Astrocyte of the spinal cord (primary cell): Measurements from ENCODE around the gene PRKG1.
A peak's percentile ranks its signal among the peaks of the same experiment; 100 is the strongest.

Experiments used
- DNase-seq: peaks from one replicate; pipeline ENCODE4 v3.0.0; 2011; ENCODE audit warnings: low read depth, low spot score
- H3K4me3 ChIP-seq: 2 replicates; pipeline ENCODE4 v1.5.1; 2011; ENCODE audit warnings: low read depth, mild to moderate bottlenecking, low read length, moderate library complexity
- in situ Hi-C: cut with HindIII; loops from 2 replicates; pipeline ENCODE4 v1.10.0; 2017; ENCODE audit warnings: low sequenced_read_pairs
- TF ChIP-seq, protein P1 (sequence below): IDR thresholded peaks from 2 replicates; pipeline ENCODE4 v1.5.1; 2012; ENCODE audit warnings: low read depth, mild to moderate bottlenecking, low read length, inconsistent platforms

PRKG1 gene

DNA sequence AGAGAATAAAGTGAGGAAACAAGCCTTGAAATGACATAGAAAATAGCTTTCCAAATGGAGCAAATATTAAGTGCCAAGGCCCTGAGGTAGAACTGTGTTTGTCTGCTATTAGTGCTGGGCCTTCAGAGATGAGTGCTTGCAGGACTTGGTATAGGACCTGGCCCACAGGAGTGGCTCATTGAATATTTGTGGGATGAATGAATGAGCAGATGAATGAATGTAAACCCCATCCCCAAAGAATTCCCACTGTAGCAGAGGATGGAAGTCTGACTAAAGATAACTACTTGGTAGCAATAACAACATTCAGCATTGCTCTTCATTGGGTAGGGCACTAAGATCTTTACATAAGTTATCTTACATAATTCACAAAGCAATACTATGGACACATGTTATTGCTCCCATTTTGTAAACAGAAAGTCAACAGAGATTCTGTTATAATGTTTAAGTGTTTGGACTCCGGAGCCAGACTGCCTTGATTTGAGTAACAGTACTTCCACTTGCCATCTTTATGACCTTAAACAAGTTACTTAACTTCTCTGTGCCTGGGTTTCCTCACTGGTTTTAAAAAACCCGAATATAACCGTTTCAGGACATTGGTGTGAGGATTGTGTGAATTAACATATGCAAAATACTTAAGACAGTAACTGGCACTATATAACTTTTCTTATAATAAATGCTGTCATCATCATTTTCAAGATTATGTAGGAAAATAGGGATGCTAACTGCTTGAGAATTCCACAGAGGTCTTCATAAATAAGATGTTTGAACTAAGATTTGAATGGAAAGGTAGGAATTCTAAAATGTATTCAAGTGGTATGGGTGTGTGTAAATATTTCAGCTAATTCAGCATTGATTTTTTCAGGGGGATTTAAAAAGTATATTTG, 141.9 kb downstream of the PRKG1 start:
- H3K4me3 ChIP-seq: no peak overlapping the region
- no peak for DNase-seq
- TF ChIP-seq, protein P1, sequence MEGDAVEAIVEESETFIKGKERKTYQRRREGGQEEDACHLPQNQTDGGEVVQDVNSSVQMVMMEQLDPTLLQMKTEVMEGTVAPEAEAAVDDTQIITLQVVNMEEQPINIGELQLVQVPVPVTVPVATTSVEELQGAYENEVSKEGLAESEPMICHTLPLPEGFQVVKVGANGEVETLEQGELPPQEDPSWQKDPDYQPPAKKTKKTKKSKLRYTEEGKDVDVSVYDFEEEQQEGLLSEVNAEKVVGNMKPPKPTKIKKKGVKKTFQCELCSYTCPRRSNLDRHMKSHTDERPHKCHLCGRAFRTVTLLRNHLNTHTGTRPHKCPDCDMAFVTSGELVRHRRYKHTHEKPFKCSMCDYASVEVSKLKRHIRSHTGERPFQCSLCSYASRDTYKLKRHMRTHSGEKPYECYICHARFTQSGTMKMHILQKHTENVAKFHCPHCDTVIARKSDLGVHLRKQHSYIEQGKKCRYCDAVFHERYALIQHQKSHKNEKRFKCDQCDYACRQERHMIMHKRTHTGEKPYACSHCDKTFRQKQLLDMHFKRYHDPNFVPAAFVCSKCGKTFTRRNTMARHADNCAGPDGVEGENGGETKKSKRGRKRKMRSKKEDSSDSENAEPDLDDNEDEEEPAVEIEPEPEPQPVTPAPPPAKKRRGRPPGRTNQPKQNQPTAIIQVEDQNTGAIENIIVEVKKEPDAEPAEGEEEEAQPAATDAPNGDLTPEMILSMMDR: no peak
- in situ Hi-C loops: no loop called here

DNA sequence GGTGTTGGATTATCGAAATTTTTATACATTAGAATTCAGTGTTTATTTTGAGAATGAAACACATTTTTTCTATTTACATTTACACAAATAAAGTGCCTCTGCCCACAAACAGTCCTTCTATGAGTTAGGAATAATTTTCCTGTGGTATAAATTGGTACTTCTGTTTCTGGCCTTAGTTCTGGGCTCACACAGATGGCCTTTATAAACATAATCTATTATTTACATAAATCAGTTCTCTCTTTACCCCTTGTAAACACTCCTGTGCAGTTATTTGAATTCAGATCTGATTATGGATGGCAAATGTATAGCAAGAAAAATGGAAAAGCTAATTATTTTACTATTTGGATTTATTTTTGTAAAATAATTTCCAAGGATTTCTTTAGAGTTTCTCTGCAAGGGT, 143.2 kb downstream of the PRKG1 start:
- no peak for DNase-seq
- in situ Hi-C loops: no loop called here
- no peak overlapping the region for H3K4me3 ChIP-seq
- TF ChIP-seq, protein P1: no peak

- TF ChIP-seq, protein P1: no peak
- in situ Hi-C loops: no loop called here
- H3K4me3 ChIP-seq: no peak overlapping the region
- peak; percentile 47 for DNase-seq
Measured at GRCh38 chr10:51224671-51225161, 150.4 kb downstream of the PRKG1 start.

DNA sequence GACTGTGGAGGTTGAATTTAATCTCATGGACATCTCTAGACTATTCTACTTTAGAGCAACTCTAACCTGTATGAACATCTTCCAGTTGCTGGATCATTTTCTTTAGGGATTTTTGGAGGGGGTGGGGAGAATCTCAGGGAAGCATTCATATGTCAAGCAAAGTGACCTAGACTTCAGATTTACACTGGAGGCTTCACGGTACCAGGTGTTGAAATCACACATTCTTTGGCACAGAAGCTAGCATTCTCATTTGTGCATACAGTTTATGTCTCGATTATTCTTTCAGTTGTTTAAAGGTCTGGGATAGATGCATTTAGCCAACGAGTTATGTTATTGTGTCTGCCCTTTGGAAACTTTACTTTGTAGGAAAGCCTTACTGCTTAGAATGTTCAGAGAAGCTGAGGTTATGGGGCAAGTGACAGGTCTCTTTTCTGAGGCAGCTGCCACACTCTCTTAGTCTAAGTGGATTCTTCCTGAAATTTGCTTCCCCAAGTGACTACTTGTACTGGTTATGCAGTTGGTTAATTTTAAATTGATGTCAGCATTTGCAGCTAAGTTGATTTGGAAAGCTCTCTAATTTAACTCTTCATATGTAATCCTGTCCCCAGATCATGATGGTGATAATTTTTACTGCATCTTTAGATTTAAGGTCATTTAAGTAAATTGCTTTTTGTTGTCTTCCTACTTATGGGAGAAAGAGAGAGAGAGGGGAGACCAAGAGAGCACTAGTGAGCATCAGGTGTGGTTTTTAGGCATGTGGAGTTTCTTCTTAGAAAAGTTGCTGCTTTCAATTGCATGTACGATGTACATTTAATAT, 153.8 kb downstream of the PRKG1 start:
- TF ChIP-seq, protein P1: no peak
- no peak overlapping the region for H3K4me3 ChIP-seq
- in situ Hi-C loops: no loop called here
- no peak for DNase-seq

DNA sequence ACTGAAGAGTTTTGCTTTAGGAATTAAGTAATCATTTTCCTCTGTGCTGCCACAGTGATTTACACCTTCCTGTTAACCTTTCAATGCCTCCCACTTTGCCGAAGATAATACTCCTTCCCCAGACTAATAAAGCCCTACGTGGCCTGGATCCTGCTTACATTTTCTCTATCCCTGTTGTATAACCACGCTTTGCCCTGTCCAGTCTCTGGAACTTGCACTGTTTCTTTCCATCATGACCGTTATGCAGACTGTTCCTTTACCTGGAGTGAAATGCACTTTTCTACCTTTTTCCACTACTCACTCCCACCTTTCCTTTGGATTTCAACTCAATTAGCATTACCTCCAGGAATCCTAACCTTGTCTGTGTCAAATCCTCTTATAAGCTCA, 154.4 kb downstream of the PRKG1 start:
- in situ Hi-C loops: no loop called here
- no peak for DNase-seq
- TF ChIP-seq, protein P1: no peak
- no peak overlapping the region for H3K4me3 ChIP-seq

DNA sequence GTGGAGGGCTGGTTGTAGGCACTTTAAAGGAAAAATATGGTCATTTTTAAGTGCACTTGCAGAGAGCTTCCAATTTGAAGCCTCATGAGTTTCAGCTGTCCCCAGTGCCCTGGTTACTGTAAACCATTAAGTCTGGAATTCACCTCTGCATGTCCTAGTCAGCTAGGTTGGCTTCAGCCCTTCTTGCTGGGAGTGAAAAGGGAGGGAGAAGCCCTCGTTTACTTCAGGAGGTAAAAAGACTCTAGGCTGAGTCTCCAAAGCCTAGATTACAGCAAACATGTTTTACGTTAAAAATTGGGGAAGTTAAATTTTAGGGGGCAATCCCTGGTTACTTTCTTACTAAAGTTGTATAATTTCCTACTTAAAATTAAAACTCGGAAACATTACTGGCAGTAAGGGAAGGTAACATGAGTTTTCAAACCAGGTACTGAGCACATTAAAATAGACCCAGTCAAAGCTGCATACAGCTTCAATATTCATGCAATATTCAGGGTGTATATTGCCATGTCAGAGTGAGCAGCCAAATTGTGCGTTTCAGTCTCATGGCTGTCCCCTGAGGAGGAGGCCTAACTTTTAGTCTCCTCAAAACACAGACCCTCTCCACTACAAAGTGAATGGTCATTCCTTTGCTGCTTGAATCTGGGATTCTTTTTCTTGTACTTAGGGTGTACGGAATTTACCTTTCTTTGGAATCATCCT, 156.7 kb downstream of the PRKG1 start:
- no peak for DNase-seq
- TF ChIP-seq, protein P1: no peak
- H3K4me3 ChIP-seq: no peak overlapping the region
- in situ Hi-C loops: no loop called here
